NCI-H2196 (cell line): Measurements from ENCODE around the gene TMEM117.

Experiments used
- DNase-seq: peaks from one replicate; lab custom pipeline; 2025; ENCODE audit not compliant: unreplicated experiment; lab: John Stamatoyannopoulos, UW

The TMEM117 gene

DNA sequence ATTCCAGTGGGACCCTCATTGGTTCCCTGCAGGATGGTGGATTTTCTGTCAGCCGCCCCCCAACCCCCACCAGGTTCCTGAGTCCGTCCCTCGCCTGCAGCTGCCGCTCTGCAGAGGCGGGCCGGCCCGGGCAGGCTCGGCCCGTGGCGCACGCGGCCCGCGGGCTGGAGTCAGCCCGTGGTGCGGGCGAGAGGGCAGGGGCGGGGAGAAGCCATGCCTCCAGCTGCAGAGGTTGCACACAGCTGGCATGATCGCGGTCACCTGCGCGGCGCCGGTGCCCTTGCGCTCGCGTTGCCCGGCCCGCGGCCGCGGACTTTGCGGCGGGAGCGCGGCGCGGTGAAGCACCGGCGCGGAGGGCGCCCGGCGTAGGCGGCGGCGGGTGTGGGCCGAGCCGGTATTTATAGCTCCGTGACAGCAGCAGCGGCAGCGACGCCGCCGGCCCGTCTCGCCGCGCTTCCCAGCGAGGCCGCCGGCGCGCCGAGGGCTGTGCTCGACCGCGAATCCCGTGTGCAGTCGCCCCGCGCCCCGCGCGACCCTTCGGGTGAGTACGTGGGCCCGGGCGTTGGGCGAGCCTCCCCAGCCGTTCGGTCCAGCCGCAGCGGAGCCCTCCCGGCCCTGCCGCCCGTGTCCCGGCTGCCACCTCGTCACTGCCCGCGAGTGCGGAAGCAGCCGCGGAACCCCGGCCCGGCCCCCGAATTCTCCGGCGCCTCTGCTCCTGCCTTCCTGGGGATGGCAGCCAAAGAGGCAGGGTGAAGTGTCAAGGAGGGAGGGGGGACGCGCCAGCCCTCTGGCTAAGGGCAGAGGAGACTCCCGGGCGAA lies at the start of gene TMEM117:
Gene TMEM117 (plus strand): TSS at position 426 of the 819 bp plus-strand sequence.
- DNase-seq, result peak; percentile 51

DNA sequence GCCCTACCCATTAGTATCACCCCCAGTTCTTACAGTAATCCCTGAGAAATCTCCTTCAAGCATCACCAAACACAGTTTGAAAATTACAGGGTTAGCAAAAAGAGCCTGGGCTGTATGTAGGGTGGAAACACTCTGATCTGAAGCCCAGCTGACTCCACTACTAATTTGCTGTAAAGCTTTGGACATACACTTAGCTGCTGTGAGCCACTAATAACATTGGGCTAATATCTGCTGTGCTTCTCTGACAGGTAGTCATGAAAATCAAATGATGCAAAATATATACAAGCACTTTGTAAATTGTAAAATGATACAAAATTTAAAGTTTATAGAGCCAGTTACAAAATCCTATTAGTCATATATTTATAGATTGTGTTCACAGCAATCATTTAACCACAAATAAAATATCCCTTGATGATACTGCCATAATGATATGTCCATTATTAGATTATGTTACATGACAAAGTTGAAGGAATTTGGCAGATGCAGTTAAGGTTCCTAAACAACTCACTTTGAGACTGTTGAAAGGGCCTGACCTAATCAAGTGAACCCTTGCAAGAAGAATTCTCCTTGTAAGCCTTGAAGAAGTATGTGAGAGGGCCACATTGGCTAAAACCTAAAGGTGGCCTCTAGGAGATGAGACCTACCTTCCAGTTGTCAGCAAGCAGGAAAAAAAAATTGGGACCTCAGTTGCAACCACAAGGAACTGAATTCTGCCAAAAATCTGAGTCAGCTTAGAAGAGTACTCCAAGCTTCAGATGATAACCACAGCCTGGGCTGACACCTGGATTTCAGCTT lies 48.8 kb upstream of the TMEM117 start:
- peak; percentile 12 for DNase-seq

DNA sequence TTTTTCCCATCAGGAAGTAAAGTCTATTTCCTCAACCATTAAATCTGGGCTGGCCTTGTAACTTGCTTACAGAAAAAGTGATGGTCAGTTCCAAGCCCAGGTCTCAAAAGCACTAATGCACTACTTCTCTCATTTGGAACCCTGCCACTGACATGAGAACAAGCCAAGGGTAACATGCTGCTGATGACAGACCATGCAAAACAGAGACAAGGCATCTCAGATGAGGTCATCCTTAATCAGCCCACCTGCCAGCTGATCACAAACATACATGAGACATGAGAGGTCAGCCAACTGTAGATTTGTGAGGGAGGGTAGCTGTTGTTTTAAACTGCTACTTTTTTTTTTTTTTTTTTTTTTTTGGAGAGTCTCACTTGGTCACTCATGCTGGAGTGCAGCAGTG lies 45.9 kb upstream of the TMEM117 start:
- DNase-seq, result peak; percentile 33

DNA sequence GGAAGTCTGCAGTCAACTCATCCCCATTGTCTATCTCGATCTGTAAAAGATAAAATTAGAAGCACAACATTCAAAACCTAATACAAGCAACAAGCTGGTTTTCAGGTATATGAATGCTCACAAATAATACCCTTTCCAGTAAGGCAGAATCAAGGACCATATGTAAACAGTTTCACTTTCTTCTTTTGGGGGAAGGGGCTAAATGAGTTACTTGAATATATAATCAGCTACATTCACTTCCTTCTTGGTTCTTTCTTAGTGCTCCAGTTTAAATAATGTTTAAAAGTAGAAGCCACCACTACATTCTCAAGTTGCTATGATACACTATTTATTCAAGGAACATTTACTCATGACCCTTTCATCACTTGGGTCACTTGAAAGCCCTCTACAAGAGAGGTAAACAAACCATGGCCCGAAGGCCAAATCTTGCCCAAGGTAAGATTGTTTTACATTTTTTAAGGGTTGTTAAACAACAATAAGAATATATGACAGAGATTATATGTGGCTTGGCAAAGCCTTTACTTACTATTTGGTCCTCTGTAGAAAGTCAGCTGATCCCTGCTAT lies 40.1 kb upstream of the TMEM117 start:
- peak; percentile 59 for DNase-seq

DNA sequence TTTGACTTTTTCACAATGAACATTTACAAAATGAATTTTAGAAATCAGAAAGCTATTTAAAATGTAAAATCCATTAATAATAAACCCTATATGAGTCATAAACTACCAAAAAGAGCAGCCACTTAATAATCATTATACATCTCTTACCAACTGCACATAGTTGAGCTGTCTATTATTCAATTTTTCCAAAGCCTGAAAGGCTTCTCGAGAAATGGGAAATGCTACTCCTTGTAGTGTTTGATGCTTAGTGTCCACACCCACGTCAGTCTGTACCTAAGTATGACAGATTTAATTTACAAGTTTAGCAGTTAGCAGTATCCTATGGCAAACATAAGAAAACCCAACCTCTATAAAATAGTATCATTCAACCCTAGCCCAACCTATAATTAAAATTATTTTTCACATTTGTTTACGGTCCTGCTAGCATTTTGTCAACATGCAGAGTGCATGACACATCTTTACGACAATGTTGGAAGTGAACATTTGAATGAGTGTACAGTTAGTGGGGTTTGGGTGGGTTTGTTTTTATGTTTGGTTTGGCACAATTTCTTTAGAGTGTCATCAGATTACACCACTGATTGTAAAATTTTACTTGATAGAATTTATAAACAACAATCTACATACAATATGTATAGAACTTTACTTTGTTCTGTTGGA lies 38.2 kb upstream of the TMEM117 start:
- DNase-seq, result no peak

DNA sequence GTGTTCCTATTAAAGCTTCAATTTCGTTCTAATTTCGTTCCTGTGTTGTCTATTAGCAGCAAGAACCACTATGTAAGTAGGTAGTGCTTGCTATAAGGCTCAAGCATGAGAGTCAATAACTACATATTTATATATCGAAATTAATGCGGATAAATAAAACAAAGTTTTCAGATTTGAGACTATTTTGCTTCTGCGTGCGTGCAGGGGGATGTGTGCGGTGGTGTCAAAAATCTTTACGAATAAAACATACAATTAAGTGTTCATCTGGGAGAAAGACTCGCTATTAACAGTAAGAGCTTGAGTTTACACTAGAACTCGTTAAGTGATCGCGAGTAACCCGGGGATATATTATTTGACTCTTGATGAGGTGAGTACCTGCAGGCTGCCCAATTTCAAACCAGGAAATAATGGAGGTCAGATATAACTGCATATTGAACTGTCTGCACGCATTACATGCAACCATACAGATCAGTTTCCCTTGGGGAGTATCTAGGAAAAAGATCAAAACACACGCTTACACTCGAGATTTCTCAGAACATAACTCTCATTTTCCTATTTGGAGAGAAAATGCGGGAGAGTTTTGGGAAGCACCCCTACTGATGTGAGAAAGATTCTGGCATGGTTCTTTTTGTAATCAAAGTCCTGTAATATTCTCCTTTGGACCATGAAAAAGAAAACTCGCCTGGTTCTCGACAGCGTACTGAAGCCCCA lies 30.6 kb upstream of the TMEM117 start:
- no peak for DNase-seq

DNA sequence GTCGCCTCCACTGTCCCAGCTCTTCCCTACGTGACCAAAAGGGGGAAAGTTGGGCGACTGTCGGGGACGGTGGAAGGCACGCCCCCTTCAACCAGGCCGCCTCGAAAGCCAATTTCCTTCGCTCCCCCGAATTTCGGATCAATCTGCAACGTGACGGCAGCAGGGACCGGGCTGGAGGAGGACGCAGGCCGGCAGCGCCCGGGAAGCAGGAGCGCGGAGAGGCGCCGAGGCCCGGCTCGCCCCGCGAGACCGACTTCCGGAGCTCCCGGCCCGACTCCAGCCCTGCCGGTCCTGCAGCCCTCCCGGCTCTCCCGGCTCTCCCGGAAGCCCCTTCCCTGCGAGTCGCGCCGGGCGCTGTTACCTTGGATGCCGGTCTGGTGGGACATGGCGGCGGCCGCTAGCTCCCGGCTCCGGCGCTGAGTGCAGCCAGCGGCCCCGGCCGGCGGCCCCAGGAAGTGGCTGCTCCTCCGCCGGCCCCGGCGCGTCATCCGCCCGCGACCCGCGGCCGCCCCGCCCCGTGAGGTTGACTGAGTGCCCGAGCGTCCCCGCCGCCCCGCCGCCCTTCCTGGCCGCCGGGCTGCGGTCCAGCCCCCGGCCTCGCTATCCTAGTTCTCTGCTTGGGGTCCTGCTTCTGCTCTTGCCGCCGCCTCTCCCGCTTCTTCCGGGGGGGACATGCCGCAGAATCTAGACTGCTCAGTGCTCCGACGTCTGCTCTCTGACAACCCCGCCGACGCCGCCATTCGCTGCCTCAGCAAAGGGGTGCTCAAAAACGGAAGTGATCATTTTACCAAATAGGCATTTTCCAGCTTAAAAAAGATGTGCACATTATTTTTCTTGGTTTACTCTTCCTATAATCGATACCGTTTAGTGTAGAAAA lies 29.8 kb upstream of the TMEM117 start, which contains the start of gene TWF1:
Gene TWF1 (minus strand): TSS at position 458 of the 877 bp plus-strand sequence. CDS start 72 bp downstream, at position 386.
- DNase-seq, result peak; percentile 81

DNA sequence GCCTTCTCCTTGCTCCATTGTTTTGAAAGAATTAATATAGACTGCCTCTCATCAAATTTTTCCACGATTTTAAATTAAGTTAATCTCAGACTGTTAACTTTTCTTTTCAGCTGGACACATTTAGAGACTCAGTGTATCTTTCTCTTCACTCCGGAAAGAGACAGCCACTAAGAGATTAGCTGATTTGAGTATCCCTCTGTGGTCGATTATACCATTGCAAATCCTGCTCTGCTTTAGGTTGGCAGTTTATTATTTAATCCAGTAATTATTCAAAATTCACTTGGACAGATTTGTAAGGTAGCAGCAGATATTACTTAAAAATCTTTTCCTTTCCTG lies 29.2 kb upstream of the TMEM117 start:
- DNase-seq, result no peak

DNA sequence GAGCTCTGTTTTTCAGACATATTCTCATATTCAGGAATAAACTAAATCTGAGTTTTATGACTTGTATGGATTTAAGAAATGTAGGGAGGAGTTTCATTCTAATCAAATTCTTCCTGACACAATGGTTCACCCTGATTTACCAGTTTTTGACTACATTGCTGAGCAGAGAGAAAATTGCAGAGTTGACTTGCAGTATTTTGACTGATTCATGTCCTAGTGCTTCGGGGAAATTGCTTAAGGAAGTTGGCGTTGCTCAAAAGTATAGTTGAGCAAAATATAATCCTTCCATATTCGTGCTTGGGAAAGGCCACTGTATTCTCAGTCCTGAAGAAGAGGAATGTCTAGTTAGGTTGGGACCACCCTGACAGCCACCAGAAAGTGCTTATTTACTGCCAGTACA lies 28.5 kb upstream of the TMEM117 start:
- DNase-seq, result no peak

DNA sequence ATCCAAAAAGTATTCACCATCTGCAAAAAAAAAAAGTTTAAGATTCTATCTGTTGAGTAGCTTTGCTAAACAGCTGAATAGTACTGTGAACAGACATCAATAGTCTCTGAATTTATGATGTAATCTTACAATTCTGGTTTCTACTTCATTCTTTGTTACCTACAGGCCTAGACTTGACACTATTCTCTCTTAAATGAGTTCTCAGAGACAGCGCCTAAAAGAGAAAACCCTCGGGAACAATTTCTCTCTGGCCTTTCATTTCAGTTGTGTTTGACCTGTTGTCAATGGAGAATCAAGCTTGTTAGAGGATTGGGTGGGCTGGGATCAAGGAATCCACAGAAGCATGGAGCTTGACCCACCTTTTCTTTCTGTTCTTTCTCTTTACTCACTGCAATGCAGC lies 23.8 kb upstream of the TMEM117 start:
- no peak for DNase-seq

DNA sequence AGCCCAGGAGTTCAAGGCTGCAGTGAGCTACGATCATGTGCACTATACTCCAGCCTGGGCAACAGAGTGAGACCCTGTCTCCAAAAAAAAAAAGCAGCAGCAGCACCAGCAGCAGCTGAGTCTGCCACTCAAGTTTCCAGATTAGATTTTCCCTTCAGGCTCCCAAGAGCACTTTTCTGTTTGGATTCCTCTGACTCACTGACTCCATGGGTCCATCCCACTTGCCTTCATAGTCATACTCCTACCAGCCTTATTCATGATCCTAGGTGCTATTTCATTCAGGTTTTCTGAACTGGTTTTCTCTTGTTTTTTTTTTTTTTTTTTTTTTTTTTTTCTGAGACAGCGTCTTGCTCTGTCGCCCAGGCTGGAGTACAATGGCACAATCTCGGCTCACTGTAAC lies 23.0 kb upstream of the TMEM117 start:
- DNase-seq, result no peak

DNA sequence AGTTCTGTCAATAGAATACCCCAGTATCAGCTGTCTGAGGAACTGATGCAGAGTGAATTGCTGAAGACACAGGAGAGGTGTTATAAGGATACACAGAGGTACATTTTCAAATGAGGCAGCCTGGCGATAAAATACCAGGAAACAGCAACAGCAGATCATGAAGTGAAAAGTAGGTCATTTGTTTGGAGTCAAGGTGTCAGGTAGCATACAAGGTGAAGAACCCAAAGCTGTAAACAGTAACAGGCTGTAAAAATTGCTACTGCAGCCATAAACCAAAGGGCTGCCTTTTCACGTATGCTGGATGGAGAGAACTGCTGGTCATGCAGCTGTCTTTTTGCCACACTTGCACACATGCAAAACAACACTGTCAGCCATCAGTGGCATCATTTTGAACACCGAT lies 20.5 kb upstream of the TMEM117 start:
- no peak for DNase-seq

DNA sequence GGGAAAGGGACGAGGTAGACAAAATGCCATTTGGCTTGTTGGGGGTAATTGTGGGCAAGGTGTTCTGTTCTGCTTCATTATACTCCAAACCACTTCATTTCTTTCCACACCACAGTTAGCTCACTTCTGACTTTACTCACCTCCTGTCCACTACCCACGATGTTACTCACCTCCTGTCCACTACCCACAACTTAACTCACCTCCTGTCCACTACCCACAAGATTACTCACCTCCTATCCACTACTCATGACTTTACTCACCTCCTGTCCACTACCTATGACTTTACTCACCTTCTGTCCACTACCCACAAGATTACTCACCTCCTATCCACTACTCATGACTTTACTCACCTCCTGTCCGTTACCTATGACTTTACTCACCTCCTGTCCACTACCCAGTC lies 19.7 kb upstream of the TMEM117 start:
- no peak for DNase-seq

DNA sequence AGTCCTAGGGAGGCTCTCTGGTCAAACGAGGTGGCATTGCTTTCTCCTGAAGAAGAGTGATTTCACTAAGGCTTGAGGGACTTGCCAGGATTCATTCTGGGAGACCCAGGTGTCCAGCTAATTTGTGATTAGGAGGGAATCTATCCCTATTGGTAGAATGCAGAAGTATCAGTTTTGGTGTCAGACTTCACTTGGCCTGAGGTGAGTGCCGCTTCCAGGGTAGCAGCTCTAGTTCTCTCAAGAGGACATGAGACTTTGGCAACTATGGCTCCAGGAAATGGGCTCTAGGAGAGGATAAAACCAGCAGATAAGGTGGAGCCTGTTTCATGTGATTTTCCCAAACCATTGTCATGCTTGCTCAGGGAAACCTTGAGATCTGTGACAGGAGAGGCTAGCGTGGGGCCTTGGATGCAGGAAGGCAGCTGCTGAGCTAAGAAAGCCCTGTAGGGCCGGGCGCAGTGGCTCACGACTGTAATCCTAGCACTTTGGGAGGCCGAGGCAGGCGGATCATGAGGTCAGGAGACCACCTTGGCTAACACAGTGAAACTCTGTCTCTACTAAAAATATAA lies 11.6 kb upstream of the TMEM117 start:
- no peak for DNase-seq

DNA sequence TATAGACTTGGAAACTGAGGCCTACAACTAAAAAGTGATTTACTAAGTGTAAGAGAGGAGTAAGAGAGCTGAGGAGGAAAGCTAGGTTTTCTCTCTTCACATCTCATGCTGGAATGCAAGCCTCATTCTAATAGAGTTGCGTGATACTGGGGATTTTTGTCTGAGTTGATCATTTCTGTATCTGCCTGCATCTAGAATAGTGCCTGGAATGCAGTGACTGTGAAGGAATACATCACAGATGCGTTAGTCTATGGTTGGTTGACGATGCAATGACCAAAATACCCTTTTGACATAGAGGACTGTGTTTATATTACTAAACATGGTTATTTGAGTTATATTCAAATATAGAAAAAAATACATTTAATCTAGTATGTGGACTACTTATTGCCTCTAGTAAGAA lies 9.2 kb upstream of the TMEM117 start:
- no peak for DNase-seq

DNA sequence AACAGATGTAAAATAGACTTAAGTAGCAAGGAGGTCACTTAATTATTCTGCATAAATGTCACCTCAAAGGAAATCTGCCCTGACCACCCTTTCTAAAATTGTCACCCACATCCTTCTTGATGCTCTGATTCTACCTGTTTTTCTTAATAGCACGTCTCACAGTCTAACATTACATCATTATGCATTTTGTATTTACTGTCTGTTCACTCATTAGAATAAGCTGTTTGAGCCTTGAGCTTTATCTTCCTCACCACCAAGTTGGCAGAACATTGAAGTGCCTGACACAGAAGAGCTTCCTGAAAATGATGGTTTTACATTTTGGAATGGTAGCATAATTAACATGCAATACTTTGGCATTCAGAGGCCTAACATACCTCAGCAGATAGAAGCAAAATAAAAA lies 8.8 kb upstream of the TMEM117 start:
- no peak for DNase-seq

DNA sequence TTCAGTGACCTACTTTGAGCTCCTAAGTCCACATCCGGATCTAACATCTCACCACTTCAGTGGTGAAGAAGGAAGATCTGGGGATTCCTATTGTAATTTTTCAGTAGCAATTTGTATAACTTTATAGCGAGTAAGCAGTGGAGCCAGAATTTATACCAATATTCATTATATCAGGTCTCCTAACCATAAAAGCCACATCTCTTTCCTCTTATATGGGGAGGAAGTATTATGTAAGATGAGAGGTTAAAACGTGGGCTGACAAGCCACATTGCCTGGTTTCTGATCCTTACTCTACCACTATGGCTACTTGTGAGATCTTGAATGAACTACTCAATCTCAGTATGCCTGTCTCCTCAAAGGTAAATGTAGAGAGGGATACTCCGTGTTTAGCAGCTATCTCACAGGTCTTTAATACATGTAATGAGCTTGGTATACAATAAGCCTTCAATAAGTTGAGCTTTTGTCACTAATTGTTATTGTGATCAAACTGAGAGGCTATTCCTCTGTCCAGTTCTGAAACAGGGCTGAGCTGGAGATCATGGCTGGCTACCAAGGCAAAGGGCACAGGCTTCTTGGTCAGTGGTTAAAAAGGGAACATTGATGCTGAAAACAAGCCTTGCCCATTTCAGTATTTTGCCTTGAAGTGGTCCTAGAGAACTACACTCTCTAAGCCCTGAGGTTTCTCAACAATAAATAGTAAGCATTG lies 3.3 kb upstream of the TMEM117 start:
- DNase-seq, result no peak

DNA sequence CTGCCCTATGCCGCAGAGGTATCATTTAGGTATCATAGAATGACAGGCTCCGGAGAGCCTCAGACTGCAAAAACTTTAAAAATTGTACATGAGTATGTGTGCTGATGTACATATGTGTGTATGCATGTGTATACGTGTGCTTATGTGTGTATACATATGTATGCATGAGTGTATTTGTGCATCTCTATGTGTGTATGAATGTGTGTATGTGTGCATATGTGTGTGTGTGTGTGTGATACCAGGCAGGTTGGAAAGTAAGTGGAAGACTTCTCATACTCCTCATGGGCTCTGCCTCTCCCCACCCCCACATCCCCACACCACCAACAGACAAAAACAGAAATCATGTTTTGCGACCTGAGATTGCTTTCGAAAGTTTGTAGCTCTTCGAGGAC lies 621 bp upstream of the TMEM117 start:
- no peak for DNase-seq

DNA sequence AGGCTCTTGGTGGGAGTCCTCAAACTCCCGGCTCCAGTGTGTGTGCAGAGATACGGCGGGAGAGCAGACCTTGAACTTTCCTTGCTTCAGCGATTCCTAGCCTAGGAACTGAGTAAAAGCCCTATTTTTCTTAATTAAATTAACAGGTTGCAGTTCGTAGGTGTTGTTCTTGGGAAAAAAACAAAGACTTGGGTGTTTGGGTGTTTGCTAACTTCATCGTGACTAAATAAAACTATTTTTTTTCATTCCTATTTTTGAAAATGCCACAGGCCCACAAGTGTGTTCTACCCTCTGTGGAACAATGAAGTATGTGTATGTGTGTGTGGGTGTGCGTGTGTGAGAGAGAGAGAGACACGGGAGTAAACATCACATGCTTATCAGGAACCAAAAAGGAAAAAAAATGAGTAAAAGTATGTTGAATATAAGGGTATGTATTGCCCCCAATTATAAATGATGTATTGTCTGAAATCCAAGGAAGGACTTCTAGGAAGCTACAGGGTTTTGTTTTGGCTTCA lies 651 bp downstream of the TMEM117 start:
- peak; percentile 7 for DNase-seq
